ES-I3 (cell line): ENCODE measurements around the gene HHEX.

Experiments used
- H3K36me3 ChIP-seq: 2 replicates; pipeline ENCODE4 v1.6.1; 2013; ENCODE audit warnings: mild to moderate bottlenecking, low read length, control low read depth, moderate library complexity; ENCODE audit not compliant: insufficient read depth
- H3K4me1 ChIP-seq: 2 replicates; pipeline ENCODE4 v1.6.1; 2013; ENCODE audit warnings: mild to moderate bottlenecking, control low read depth, low read length; ENCODE audit not compliant: insufficient read depth
- H3K9ac ChIP-seq: 2 replicates; pipeline ENCODE4 v1.6.1; 2013; ENCODE audit warnings: low read depth, mild to moderate bottlenecking, low read length, moderate library complexity
- H3K9me3 ChIP-seq: 2 replicates; pipeline ENCODE4 v1.6.1; 2013; ENCODE audit warnings: mild to moderate bottlenecking, low read length, moderate library complexity; ENCODE audit not compliant: control insufficient read depth, insufficient read depth

Gene HHEX

DNA sequence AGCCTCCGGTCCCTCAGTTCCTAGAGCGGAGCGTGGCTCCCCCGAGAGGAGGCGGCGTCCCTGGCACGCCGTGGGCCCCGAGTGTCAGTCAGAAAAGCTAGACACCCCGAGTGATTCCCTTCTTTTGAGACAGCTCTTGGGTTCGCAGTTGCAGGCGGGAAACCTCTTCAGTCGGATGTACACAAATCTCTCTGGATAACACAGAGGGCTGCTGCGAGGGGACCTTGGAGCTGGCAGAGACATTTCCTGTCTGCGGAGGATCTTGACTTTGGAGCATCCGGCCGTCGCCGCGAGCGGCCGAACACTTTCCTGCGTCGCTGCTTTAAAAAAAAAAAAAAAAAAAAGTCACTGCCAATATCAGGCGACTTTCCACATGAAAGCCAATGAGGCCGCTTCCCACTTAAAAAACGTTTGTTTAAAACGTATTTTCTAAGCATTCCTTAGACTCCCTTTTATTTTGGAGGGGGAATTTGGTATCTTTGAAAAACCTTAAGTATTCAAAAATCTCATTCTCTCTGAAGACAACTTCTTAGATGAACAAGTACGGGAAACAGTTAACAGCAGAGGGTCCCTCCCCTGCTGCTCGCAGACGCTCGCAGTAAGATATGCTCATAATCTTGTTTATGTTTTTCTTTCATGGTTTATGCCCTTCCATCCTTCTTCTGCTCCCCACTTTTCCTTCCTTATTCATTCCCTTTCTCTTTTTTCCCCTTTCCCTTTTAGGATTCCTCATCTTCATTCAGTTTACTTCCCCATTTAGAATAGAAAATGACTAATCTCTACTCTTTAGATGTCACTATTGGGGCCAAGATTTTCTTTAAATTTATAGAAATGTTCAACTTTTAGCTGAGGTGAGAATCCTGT lies 10.0 kb downstream of the HHEX start:
- peak overlapping the region; percentile 51; the same call in 1 of the 2 replicates for H3K9ac ChIP-seq

DNA sequence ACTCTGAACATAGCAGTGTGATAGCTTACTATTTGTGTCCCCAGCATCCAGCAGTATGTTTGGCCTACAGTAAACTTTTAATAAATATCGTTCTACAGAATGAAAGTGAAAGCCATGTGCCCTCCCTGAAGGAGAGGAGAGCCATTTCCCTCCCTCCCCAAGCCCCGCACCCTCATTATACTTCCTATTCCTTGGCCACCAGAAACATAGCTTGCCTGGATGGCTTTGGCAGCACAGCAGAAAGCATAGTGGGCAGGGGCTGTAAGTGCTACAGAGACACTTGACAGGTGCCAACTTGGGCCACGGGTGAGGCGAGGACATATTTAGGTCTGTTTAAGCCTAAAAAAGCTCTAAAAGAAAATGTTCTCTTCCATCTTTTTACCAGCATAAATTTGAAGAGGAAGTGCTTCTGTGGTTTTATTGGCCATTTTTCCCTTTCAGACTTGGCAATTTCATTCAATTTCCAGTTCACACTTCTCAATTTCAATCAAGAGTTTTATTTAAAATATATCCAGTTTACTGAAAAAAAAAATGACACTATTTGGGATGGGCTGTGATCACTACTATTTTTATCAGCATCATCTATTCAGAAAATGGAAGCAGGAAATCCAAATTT lies 12.7 kb downstream of the HHEX start:
- H3K4me1 ChIP-seq: no peaks in the 10 kb centered on the region
- no peaks in the 10 kb centered on the region for H3K36me3 ChIP-seq
- H3K9ac ChIP-seq: no peak overlapping the region
- no peaks in the 10 kb centered on the region for H3K9me3 ChIP-seq

More for the DNA sequence above, 10.0 kb downstream of the HHEX start:
- no peaks in the 10 kb centered on the region; the same call in 1 of the 2 replicates for H3K4me1 ChIP-seq
- no peaks in the 10 kb centered on the region for H3K9me3 ChIP-seq
- H3K36me3 ChIP-seq: no peaks in the 10 kb centered on the region

DNA sequence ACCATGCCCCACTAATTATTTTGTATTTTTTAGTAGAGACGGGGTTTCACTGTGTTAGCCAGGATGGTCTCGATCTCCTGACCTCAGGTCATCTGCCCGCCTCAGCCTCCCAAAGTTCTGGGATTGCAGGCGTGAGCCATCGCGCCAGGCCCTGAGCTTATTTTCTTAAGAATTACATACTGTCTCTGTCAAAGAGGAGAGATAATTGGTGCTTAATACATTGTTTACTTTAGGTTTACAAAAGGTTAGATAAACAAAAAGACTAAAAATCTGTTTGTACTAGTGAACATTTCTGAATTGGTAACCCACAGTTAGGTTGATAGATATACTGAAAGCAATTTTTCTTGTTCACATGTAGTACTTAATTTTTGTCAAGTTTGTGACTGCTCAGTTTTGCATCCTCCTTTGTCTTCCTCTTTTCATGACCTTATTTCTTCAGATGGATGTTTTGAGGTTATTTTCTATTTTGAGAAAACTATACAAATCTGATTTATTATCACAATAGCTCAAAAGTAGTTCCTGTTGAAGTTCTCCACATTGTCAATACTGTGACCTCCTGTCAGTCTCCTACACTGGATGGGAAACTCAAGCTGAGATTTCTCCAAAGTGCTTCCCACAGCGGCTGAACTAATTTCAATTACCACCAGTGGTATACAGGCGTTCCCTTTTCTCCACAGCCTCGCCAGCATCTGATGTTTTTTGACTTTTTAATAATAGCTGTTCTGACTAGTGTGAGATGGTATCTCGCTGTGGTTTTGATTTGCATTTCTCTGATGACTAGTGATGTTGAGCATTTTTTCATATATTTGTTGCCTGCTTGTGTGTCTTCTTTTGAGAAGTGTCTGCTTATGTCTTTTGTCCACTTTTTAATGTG lies 22.5 kb downstream of the HHEX start:
- Histone ChIP-seq H3K9ac (no peak overlapping the region), H3K36me3 (no peaks in the 10 kb centered on the region), H3K9me3 (0 out of 2 replicates have a peak, but pooled peaks cover 3% of the 10 kb centered on the region), H3K4me1 (no peaks in the 10 kb centered on the region)

DNA sequence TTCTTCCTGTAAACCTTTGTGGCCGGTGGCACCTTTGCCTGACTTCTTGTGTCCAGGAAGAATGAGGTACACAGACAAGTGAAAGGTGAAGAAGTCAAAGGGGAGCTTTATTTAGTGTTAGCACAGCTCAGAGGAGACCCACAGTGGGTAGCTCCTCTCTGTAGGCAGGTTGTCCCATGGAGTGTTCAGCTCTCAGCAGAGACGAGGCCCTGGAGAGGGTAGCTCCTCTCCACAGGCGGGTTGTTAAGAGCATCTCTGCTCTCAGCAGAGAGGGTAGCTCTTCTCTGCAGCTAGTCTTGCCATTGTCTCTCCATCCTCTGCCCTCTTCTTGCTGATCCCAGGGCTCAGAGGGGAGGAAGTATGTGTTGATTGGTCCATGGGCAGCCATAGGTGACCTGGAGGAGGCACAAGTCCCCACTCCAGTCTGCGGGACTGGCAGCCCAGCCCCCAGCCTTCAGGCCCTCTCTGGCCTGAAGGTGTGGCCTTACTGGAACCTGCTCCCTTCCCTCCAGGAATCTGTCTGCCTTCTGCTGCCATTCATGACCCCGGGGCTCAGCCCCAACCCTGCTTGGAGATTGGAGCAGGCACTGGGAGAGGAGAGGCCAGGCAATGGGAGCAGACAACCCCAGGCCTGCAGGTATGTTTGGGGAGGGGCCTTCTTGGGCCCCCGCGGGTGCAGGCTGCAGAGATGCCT lies 24.5 kb downstream of the HHEX start:
- 0 out of 2 replicates have a peak, but pooled peaks cover 3% of the 10 kb centered on the region for H3K9me3 ChIP-seq
- no peaks in the 10 kb centered on the region for H3K36me3 ChIP-seq
- H3K4me1 ChIP-seq: no peaks in the 10 kb centered on the region
- no peak overlapping the region for H3K9ac ChIP-seq

DNA sequence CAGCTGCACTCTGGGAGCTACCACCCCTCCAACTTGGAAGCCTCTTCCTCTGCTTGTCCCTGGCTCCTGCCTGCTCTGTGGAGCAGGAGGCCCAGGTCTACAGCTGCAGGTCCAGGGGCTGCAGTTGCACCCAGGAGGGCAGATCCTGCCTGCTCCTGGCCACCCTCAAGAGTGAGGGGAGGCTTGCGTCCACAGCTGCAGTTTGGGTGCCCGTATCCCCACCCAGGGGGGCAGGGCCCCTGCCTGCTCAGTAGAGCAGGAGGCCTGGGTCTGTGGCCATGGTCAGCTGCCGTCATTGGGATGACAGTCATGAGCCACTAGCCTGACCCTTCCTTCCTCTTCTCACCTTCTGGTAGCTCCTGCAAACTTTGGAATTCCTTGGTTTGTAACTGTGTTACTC lies 25.1 kb downstream of the HHEX start:
- H3K9ac ChIP-seq: no peak overlapping the region
- H3K36me3 ChIP-seq: no peaks in the 10 kb centered on the region
- 0 out of 2 replicates have a peak, but pooled peaks cover 3% of the 10 kb centered on the region for H3K9me3 ChIP-seq
- H3K4me1 ChIP-seq: no peaks in the 10 kb centered on the region

DNA sequence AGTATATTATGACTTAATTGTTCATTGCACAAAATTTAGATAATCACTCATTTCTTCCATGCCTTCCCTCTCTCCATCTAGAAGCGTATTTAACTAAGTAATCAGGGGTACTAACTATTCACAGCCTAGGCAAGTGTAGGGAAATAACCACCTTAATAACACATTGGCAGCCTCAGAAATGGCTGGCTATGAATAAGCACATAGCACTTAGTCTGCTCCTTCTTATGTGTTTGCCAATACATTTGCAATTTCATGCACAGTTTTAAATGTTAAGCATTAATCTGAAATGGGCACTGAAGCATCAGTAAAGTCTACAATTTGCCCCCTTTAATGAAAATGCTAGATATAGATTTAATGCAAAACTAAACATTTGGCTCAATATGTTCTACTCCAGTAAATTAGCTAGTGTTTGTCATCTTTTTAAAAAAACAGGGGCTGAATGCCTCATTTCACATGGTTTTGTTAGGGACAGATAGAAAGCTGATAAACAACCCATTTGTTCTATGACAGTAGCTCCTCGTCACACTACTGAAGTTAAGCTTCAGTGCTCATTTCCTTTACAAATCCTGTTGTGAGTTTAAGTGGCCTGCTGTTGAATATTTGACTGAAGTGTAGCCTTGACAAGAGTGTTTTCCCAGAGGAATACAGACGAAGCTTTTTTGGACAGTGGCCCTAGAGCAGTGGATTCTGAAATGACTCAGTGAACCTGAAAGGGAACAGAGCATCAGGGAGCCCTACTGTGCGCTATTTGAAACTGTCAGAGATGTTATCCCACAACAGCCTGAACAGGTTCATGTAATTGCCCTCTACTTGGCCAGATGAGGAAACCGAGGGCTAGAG lies 30.5 kb downstream of the HHEX start:
- no peaks in the 10 kb centered on the region for H3K36me3 ChIP-seq
- no peak overlapping the region for H3K9ac ChIP-seq
- no peaks in the 10 kb centered on the region for H3K9me3 ChIP-seq
- no peaks in the 10 kb centered on the region for H3K4me1 ChIP-seq

DNA sequence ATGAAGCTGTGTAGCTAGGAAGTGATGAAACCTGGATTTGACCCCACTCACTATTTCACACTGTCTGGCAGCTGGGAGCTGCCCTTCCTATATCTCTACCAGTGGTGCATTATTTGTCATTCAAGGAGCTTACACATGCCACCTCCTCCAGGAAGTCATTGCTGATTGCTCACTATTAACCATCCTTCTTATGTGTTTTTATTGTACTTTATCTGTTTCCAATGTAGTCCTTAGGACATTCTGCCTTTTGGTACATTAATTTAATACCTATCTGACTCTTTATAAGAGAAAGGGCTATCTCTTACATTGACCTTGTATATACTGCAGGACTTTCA lies 31.0 kb downstream of the HHEX start:
- no peaks in the 10 kb centered on the region for H3K36me3 ChIP-seq
- no peaks in the 10 kb centered on the region for H3K9me3 ChIP-seq
- H3K4me1 ChIP-seq: no peaks in the 10 kb centered on the region
- H3K9ac ChIP-seq: no peak overlapping the region

DNA sequence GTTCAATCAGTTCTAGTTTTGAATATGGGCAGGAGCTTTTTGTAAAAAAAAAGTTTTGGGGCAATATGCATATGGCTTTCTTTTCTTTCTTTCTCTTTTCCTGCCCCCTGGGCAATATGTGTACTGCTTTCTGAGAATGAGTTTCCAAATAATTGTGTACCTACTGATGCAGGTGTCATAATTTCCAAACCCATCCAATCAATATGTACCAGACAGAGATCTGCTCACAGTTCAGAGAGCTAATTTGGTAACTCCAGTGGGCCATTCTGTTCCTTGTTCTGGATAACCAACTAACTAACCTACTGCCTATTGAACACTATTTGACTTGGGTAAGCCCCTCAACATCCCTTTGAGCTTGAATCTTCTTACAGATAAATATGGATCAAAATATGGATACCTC lies 32.6 kb downstream of the HHEX start:
- no peak overlapping the region for H3K9ac ChIP-seq
- no peaks in the 10 kb centered on the region for H3K9me3 ChIP-seq
- H3K36me3 ChIP-seq: no peaks in the 10 kb centered on the region
- 0 out of 2 replicates have a peak, but pooled peaks cover 7% of the 10 kb centered on the region for H3K4me1 ChIP-seq

DNA sequence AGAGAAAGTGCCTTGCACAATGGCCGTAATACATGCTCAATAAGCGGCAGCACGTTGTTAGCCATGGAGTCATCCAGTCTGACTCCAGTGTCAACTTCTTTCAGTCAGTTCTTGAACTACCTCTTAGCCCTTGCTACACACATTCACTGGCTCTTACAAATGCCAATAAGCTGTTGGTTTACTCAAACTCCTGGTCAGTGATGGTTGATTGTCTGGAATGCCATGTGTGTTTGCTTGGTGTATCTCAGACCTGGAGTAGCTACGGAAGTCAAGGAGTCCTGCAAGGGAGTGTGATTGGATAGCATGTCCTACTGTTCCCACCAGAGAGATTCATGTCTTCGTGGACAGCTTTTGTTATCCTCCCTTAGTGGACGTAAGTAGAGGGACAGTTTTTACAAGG lies 37.4 kb downstream of the HHEX start:
- H3K9ac ChIP-seq: no peak overlapping the region
- no peaks in the 10 kb centered on the region for H3K36me3 ChIP-seq
- H3K4me1 ChIP-seq: 0 out of 2 replicates have a peak, but pooled peaks cover 12% of the 10 kb centered on the region
- H3K9me3 ChIP-seq: no peaks in the 10 kb centered on the region

DNA sequence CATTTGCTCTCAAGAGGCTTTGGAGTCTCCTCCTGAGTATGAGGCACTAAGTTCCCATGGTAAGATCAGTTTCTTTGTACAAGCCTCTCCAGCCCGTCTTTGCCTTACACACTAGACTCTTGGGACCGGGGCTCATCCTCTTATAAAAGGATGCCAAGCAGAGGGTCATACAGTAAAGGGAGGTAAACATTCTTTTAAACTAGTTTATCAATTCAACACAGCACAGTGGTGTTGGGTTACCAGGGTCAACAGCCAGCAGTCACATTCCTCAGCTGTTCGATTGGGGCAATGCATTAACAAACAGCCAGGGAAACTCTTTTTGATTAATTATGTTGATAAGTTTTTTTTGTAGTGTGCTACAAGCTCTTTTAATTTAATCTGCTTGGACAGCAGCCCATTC lies 37.8 kb downstream of the HHEX start:
- Histone ChIP-seq H3K4me1 (0 out of 2 replicates have a peak, but pooled peaks cover 12% of the 10 kb centered on the region), H3K9me3 (no peaks in the 10 kb centered on the region), H3K36me3 (no peaks in the 10 kb centered on the region), H3K9ac (no peak overlapping the region)

DNA sequence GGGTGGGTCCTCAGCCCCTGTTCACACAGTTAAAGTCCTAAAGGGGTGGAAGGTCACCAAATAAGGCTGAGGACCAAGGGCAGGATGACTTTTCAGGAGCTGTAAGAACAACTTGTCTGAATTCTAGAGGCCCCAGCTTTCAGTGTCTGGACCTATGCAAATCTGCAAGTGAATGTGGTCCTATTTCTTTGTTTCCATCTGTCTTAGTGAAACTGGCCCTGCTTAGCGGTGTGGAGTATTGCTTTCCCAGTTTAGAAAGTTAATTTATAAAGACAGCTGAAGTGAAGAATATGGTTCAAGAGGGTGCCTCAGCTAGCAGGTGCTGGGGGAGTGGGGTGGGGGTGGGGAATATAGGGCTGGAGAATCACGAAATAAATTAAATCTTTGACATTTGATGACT lies 40.1 kb downstream of the HHEX start:
- H3K4me1 ChIP-seq: 0 out of 2 replicates have a peak, but pooled peaks cover 12% of the 10 kb centered on the region
- H3K9ac ChIP-seq: no peak overlapping the region
- H3K36me3 ChIP-seq: no peaks in the 10 kb centered on the region
- H3K9me3 ChIP-seq: no peaks in the 10 kb centered on the region

DNA sequence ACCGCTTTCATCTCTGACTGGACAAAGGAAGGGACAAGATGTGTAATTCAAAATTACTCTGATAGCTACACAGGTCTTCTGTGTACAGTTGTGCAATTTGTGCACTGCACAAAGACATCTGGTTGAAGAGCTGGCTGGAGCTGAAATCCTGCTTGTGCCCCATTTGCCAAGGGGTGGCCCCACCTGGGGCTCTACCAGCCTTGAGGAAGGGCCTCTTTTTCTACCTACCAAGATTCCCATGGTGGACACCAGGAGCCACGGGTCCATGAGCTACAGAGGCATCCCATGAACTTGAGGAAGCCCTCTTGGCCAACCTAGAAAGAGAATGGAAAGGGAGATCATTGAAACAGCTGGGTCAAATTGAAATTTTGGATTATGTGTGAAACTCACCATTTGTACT lies 43.2 kb downstream of the HHEX start:
- Histone ChIP-seq H3K36me3 (no peaks in the 10 kb centered on the region), H3K9ac (no peak overlapping the region), H3K4me1 (no peaks in the 10 kb centered on the region), H3K9me3 (no peaks in the 10 kb centered on the region)

DNA sequence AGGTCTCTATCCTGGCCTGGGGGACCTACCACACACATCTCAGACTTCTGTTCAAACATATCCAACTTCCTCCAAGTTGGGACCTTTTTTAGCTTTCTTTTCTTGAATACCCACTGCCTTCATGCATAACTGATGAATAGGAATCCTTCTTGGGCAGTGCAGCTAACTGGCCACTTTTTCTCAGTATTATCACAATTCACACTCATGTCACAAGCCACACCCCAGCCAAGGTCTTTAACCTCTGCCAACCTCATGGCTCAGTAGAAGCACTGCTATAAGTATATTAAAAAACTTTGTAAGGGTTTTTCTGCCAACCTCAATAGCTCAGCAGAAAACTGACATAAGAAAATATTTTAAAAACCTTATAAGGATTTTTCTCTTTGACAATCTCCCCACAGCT lies 44.5 kb downstream of the HHEX start:
- Histone ChIP-seq H3K4me1 (no peaks in the 10 kb centered on the region), H3K36me3 (no peaks in the 10 kb centered on the region), H3K9ac (no peak overlapping the region), H3K9me3 (no peaks in the 10 kb centered on the region)
